Thyroid gland (tissue), 4 donors: Measurements from ENCODE around the gene NPEPPS. TPM values are rescaled to one million over a fixed set of nuclear protein-coding genes. Genes with fewer than 3 reads are reported as not detected.

ENCODE experiments used
- DNase-seq, 2 donors: peaks; one replicate each; pipeline ENCODE4 v3.0.0-alpha.2; 2019
- H3K27ac ChIP-seq, 3 donors: fragments of 200-600 bp; sonication (generic); 1 replicate in 2 of 3; 2 replicates in 1 of 3; pipeline ENCODE4 v1.5.1; 2016 to 2019; ENCODE audit warnings: mild to moderate bottlenecking in 1 of 3, moderate library complexity in 1 of 3
- H3K27me3 ChIP-seq: fragments of 200-600 bp; sonication (generic); one replicate; pipeline ENCODE4 v1.5.1; 2019
- H3K36me3 ChIP-seq, 2 donors: fragments of 200-600 bp; sonication (generic); one replicate each; pipeline ENCODE4 v1.5.1; 2016 to 2019
- H3K4me1 ChIP-seq, 2 donors: fragments of 200-600 bp; sonication (generic); one replicate each; pipeline ENCODE4 v1.5.1; 2017 to 2019
- H3K4me3 ChIP-seq, 3 donors: fragments of 200-600 bp; sonication (generic); replicated peaks in 1 of 3; 1 replicate in 2 of 3; 2 replicates in 1 of 3; pipeline ENCODE4 v1.5.1; 2016; ENCODE audit warnings: mild to moderate bottlenecking in 1 of 3
- H3K9me3 ChIP-seq: fragments of 200-600 bp; sonication (generic); one replicate; pipeline ENCODE4 v1.5.1; 2017
- POLR2A ChIP-seq, 2 donors: fragments of 450-650 bp; IDR thresholded peaks; one replicate each; pipeline ENCODE4 v1.6.1; 2017; ENCODE audit warnings: antibody characterized with exemption in 2 of 2, mild to moderate bottlenecking in 2 of 2, moderate library complexity in 1 of 2
- WGBS, 2 donors: methylation state at CpG; one replicate each; pipeline ENCODE4 v1.1.5; 2017; 5-methylcytosine and 5-hydroxymethylcytosine counted together
- intact Hi-C: fragments of 100-400 bp; cut with DNase I; formaldehyde crosslinking; loops from one replicate; pipeline ENCODE4 v1.15.1; 2023
- total RNA-seq, 4 donors: library from RNA; depleted of rRNA; stranded (reverse); fragments of >200 nt; gene quantifications; one replicate each; pipeline ENCODE4 v1.2.3, GENCODE V29; 2016
- TF ChIP-seq, protein P1 (sequence below), 6 experiments: fragments of 200-600 bp in 3 of 6; fragments of 450-650 bp in 3 of 6; sonication (generic) in 3 of 6; IDR thresholded peaks; one replicate each; pipeline ENCODE4 v1.5.1; 2016 to 2019; ENCODE audit warnings: antibody characterized with exemption in 6 of 6, mild to moderate bottlenecking in 2 of 6, inconsistent platforms in 1 of 6, moderate library complexity in 1 of 6

The NPEPPS gene
- total RNA-seq, 4 donors from 2014 or later = 78.9 to 150 (median 111) TPM

DNA sequence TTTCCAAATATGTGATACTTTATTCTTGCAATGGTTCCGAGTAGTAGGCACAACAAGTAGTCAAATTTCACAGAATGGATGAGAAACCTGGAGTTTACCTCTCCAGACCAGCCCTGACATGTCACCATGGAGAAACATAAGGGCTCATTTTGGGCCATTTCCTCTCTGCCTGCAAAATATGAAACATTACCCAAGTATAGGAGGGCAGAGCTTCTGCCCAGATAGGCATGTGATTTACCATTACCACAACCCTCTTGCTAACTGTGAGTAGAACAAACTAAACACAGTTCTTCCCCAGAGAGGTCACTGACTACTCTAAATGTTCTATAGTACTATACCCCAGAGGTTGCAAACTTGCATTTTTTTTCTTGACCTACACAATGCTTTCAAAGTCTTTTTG, 103.1 kb downstream of the NPEPPS start:
- no peaks in the 10 kb centered on the region for H3K27me3 ChIP-seq
- no peak for DNase-seq
- no peaks in the 10 kb centered on the region for H3K4me1 ChIP-seq
- no peak for TF ChIP-seq POLR2A (IDR thresholded peaks at IDR 0.05)
- TF ChIP-seq, protein P1, sequence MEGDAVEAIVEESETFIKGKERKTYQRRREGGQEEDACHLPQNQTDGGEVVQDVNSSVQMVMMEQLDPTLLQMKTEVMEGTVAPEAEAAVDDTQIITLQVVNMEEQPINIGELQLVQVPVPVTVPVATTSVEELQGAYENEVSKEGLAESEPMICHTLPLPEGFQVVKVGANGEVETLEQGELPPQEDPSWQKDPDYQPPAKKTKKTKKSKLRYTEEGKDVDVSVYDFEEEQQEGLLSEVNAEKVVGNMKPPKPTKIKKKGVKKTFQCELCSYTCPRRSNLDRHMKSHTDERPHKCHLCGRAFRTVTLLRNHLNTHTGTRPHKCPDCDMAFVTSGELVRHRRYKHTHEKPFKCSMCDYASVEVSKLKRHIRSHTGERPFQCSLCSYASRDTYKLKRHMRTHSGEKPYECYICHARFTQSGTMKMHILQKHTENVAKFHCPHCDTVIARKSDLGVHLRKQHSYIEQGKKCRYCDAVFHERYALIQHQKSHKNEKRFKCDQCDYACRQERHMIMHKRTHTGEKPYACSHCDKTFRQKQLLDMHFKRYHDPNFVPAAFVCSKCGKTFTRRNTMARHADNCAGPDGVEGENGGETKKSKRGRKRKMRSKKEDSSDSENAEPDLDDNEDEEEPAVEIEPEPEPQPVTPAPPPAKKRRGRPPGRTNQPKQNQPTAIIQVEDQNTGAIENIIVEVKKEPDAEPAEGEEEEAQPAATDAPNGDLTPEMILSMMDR (IDR thresholded peaks at IDR 0.05) = no peak
- intact Hi-C loops = no loop called here
- H3K27ac ChIP-seq = no peak overlapping the region
- WGBS, 2 donors = 94 to 95% methylated on average over 1 of the region's 1 CpG
- H3K4me3 ChIP-seq = no peak overlapping the region
- H3K9me3 ChIP-seq = no peaks in the 10 kb centered on the region
- no peaks in the 10 kb centered on the region for H3K36me3 ChIP-seq

DNA sequence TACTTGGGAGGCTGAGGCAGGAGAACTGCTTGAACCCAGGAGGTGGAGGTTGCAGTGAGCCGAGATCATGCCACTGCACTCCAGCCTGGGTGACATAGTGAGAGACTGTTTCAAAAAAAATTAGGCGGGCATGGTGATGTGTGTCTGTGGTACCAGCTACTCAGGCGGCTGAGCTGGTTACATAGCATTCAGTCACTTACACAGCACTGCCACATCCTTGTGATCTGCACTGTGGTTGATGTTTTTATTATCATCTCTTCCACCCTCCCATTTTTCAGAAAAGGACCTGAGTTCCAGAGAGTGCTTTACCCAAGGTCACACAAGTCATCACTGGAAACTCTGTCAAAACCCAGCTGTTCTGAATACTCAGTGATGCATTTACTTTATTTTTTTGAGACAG, 104.0 kb downstream of the NPEPPS start:
- Histone ChIP-seq H3K9me3 (no peaks in the 10 kb centered on the region), H3K36me3 (no peaks in the 10 kb centered on the region), H3K27me3 (no peaks in the 10 kb centered on the region), H3K4me3 (no peak overlapping the region), H3K27ac (no peak overlapping the region), H3K4me1 (no peaks in the 10 kb centered on the region)
- intact Hi-C loops = no loop called here
- 98 to 100% methylated on average over 3 of the region's 3 CpGs for WGBS, 2 donors
- TF ChIP-seq POLR2A (IDR thresholded peaks at IDR 0.05) = no peak
- TF ChIP-seq, protein P1 (IDR thresholded peaks at IDR 0.05) = no peak
- DNase-seq = no peak

DNA sequence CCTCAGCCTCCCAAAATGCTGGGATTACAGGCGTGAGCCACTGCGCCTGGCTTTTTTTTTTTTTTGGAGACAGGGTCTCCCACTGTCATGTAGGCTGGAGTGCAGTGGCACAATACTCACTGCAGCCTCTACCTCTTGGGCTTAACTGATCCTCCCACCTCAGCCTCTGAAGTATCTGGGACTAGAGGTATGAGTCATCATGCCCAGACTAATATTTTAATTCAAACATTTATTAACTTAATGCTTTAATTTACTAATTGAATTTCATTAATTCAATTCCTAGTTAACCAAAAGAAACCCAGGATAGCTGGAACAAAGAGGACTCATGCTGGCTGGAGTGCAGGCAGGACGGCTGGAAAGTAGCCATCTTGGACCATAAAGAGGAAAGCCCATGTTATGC, 104.8 kb downstream of the NPEPPS start:
- 94 to 95% methylated on average over 3 of the region's 3 CpGs for WGBS, 2 donors
- TF ChIP-seq, protein P1 (IDR thresholded peaks at IDR 0.05) = no peak
- TF ChIP-seq POLR2A (IDR thresholded peaks at IDR 0.05) = no peak
- H3K27ac ChIP-seq = no peak overlapping the region
- H3K36me3 ChIP-seq = no peaks in the 10 kb centered on the region
- no peaks in the 10 kb centered on the region for H3K27me3 ChIP-seq
- no peaks in the 10 kb centered on the region for H3K4me1 ChIP-seq
- H3K9me3 ChIP-seq = no peaks in the 10 kb centered on the region
- intact Hi-C loops = no loop called here
- no peak for DNase-seq
- H3K4me3 ChIP-seq = no peak overlapping the region

DNA sequence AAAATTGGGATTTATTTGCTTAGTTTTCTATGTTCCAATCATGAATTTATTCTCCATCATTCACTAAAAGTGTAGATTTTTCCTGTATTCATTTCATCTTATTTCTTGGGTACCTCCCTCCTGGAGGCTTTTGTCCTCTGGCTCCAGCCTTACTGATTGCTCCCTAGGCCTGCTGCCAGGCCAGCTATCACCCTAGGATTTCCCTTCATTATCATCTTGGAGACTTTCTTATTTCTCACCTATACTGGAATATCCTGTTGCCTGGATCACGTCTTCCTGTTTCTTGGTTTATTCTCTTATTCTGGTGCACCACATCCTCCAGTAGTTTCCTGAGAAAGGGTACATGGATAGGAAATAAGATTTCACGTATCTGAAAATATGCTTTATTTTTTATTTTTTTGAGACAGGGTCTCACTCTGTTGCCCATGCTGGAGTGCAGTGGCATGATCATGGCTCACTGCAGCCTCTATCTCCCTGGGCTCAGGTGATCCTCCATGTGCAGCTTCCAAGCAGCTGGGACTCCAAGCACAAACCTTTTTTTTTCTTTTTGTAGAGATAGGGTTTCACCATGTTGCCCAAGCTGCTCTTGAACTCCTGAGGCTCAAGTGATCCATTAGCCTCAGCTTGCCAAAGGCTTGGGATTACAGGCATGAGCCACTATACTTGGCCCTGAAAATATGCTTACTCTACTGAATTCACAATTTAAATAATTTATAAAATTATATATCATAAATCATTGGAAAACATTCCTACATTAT, 105.5 kb downstream of the NPEPPS start:
- no peaks in the 10 kb centered on the region for H3K27me3 ChIP-seq
- TF ChIP-seq, protein P1 (IDR thresholded peaks at IDR 0.05) = no peak
- TF ChIP-seq POLR2A (IDR thresholded peaks at IDR 0.05) = no peak

DNA sequence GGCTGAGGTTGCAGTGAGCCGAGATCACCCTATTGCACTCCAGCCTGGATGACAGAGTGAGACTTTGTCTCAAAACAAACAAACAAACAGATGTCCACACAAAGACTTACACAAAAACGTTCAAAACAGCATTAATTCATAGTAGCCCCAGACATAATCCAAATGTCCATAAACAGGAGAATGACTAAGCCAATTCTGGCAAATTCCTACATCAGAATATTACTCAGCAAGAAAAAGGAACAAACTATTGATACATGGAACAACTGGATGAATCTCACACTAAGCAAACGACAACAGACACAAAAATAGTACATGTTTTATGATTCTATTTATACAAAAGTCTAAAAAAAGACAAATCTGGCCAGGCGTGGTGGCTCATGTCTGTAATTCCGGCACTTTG, 108.0 kb downstream of the NPEPPS start:
- TF ChIP-seq, protein P1 (IDR thresholded peaks at IDR 0.05) = no peak
- TF ChIP-seq POLR2A (IDR thresholded peaks at IDR 0.05) = no peak
- H3K27me3 ChIP-seq = no peaks in the 10 kb centered on the region
- intact Hi-C loops = no loop called here

More for the DNA sequence above, 105.5 kb downstream of the NPEPPS start:
- Histone ChIP-seq H3K4me3 (no peak overlapping the region), H3K27ac (no peak overlapping the region), H3K4me1 (no peaks in the 10 kb centered on the region), H3K9me3 (no peaks in the 10 kb centered on the region), H3K36me3 (no peaks in the 10 kb centered on the region)
- intact Hi-C loops = no loop called here
- no peak for DNase-seq
- 82 to 87% methylated on average over 2 of the region's 2 CpGs for WGBS, 2 donors

More for the DNA sequence above, 108.0 kb downstream of the NPEPPS start:
- Histone ChIP-seq H3K27ac (no peak overlapping the region), H3K4me3 (no peak overlapping the region), H3K4me1 (no peaks in the 10 kb centered on the region), H3K9me3 (no peaks in the 10 kb centered on the region), H3K36me3 (no peaks in the 10 kb centered on the region)
- DNase-seq = no peak
- WGBS, 2 donors = 84 to 91% methylated on average over 5 of the region's 5 CpGs
